Suprapubic skin (tissue), 4 donors: Measurements from ENCODE around the gene STAB2.

Source experiments
- EP300 ChIP-seq: sonication (generic); formaldehyde crosslinking; IDR thresholded peaks from one replicate; pipeline ENCODE4 v1.6.1; 2017; ENCODE audit warnings: antibody characterized with exemption
- POLR2A ChIP-seq, 2 donors: fragments of 450-650 bp; IDR thresholded peaks; one replicate each; pipeline ENCODE4 v1.6.1; 2017; ENCODE audit warnings: antibody characterized with exemption in 2 of 2, mild to moderate bottlenecking in 2 of 2, moderate library complexity in 2 of 2
- POLR2AphosphoS5 ChIP-seq, 3 donors: sonication (generic); formaldehyde crosslinking; IDR thresholded peaks; one replicate each; pipeline ENCODE4 v1.6.1; 2017; ENCODE audit warnings: antibody characterized with exemption in 3 of 3
- TF ChIP-seq, protein P1 (sequence below), 2 donors: fragments of 200-600 bp in 1 of 2; fragments of 450-650 bp in 1 of 2; sonication (generic) in 1 of 2; IDR thresholded peaks; one replicate each; pipeline ENCODE4 v1.5.1; 2016 to 2019; ENCODE audit warnings: antibody characterized with exemption in 2 of 2, mild to moderate bottlenecking in 1 of 2, moderate library complexity in 1 of 2

- TF ChIP-seq, protein P1, sequence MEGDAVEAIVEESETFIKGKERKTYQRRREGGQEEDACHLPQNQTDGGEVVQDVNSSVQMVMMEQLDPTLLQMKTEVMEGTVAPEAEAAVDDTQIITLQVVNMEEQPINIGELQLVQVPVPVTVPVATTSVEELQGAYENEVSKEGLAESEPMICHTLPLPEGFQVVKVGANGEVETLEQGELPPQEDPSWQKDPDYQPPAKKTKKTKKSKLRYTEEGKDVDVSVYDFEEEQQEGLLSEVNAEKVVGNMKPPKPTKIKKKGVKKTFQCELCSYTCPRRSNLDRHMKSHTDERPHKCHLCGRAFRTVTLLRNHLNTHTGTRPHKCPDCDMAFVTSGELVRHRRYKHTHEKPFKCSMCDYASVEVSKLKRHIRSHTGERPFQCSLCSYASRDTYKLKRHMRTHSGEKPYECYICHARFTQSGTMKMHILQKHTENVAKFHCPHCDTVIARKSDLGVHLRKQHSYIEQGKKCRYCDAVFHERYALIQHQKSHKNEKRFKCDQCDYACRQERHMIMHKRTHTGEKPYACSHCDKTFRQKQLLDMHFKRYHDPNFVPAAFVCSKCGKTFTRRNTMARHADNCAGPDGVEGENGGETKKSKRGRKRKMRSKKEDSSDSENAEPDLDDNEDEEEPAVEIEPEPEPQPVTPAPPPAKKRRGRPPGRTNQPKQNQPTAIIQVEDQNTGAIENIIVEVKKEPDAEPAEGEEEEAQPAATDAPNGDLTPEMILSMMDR (IDR thresholded peaks at IDR 0.05) = no peak
- TF ChIP-seq POLR2A (IDR thresholded peaks at IDR 0.05) (no peak), EP300 (no peak), POLR2AphosphoS5 (IDR thresholded peaks at IDR 0.05) (no peak)
These were observed 223.0 kb downstream of the STAB2 start for GRCh38 chr12:103810111-103810510.
